Measurements from ENCODE around the gene ITGB5. TPM values are rescaled to one million over a fixed set of nuclear protein-coding genes. Genes with fewer than 3 reads are reported as not detected.
A peak's percentile ranks its signal among the peaks of the same experiment; 100 is the strongest.

The ITGB5 gene
- total RNA-seq, 1 experiment from 2014 or later: 146 TPM

DNA sequence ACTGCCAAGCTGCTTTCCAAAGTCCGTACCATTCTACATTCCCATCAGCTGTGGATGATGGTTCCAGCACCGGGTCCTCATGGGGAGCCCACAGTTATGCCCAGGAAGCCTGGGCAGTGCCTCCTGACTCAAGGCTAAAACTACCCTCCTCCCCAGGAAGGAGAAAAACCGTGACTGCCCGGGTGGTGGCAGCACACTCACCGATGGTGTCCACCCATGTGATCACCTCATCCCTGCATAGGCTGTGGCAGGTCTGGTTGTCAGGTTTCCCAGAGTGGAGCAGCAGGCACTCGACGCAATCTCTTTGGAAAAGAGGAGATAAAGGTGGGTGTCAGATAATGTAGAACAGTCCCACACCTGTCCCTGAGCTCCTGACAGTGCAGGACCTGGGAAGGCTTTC lies 118.4 kb downstream of the ITGB5 start:
- H3K4me1 ChIP-seq (ENCODE audit: insufficient read depth, low read length): no peaks in the 10 kb centered on the region
- no peak overlapping the region for H3K27ac ChIP-seq (ENCODE audit: insufficient read length, low read depth, low read length)
- H3K4ac ChIP-seq (ENCODE audit: low read depth, low read length): no peak overlapping the region
- H2BK120ac ChIP-seq (ENCODE audit: low read depth, low read length, poor library complexity, severe bottlenecking): no peak overlapping the region
- H4K8ac ChIP-seq (replicated peaks; ENCODE audit: insufficient read length, low read depth, low read length): no peak overlapping the region
- H3K4me2 ChIP-seq (ENCODE audit: insufficient read depth, insufficient read length, low read length): no peak overlapping the region
- Mint-ChIP-seq H3K9me3 (no peaks in the 10 kb centered on the region), H3K27me3 (ENCODE audit: low read depth) (no peaks in the 10 kb centered on the region), H3K4me1 (peaks cover 6 to 11% of the 10 kb centered on the region in 2 experiments), H3K4me3 (no peak overlapping the region), H3K36me3 (ENCODE audit: insufficient read depth in 1 of 3, low read depth in 3 of 3) (peaks cover 46 to 93% (median 61%) of the 10 kb centered on the region in 3 experiments), H3K27ac (0 out of 7 replicates have a peak overlapping the region, but pooled peaks of 1 of the 3 experiments have one; percentile 48)
- no peak overlapping the region for H4K91ac ChIP-seq (ENCODE audit: insufficient read length, low read depth, low read length)
- DNase-seq: no peak
- H3K14ac ChIP-seq (ENCODE audit: insufficient read depth, low read length): no peak overlapping the region
- TF ChIP-seq, protein P1, sequence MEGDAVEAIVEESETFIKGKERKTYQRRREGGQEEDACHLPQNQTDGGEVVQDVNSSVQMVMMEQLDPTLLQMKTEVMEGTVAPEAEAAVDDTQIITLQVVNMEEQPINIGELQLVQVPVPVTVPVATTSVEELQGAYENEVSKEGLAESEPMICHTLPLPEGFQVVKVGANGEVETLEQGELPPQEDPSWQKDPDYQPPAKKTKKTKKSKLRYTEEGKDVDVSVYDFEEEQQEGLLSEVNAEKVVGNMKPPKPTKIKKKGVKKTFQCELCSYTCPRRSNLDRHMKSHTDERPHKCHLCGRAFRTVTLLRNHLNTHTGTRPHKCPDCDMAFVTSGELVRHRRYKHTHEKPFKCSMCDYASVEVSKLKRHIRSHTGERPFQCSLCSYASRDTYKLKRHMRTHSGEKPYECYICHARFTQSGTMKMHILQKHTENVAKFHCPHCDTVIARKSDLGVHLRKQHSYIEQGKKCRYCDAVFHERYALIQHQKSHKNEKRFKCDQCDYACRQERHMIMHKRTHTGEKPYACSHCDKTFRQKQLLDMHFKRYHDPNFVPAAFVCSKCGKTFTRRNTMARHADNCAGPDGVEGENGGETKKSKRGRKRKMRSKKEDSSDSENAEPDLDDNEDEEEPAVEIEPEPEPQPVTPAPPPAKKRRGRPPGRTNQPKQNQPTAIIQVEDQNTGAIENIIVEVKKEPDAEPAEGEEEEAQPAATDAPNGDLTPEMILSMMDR (conservative IDR thresholded peaks at IDR 0.05): peak; percentile 53
- H3K79me2 ChIP-seq (ENCODE audit: insufficient read depth, low read length): no peaks in the 10 kb centered on the region
- no peak overlapping the region for H2BK5ac ChIP-seq (ENCODE audit: insufficient read length, low read length)
- H3K79me1 ChIP-seq (ENCODE audit: insufficient read depth, low read depth, low read length, poor library complexity, severe bottlenecking): no peaks in the 10 kb centered on the region
- H3K27me3 ChIP-seq (ENCODE audit: insufficient read depth, low read length): no peaks in the 10 kb centered on the region
- H2AK5ac ChIP-seq (ENCODE audit: insufficient read length, low read length): no peak overlapping the region
- no peak overlapping the region for H3K56ac ChIP-seq (ENCODE audit: insufficient read length, low read depth, low read length)
- no CpG with 5 or more reads among the region's 7 CpGs for WGBS (ENCODE audit: extremely low coverage, insufficient read length, low lambda C conversion rate)
- no peaks in the 10 kb centered on the region for H3K9me3 ChIP-seq (ENCODE audit: control insufficient read depth, low read depth, low read length)
- no peak overlapping the region for H4K5ac ChIP-seq (ENCODE audit: insufficient read length, low read depth, low read length)
- no peak overlapping the region for H2BK15ac ChIP-seq (ENCODE audit: low read depth, low read length)
- H3K23me2 ChIP-seq (ENCODE audit: insufficient read length, low read depth, low read length, poor library complexity, severe bottlenecking): no peaks in the 10 kb centered on the region
- H3T11ph ChIP-seq (ENCODE audit: low read length): no peak overlapping the region
- no peak overlapping the region for H3K9ac ChIP-seq (ENCODE audit: extremely low read depth, insufficient read length, low read length)
- no peaks in the 10 kb centered on the region for H4K20me1 ChIP-seq (ENCODE audit: control insufficient read depth, insufficient read depth, insufficient read length)
- H3K23ac ChIP-seq (ENCODE audit: insufficient read length, low read depth, low read length): no peak overlapping the region
- no peak overlapping the region for H2BK12ac ChIP-seq (ENCODE audit: insufficient read length, low read depth, low read length)
- H2BK20ac ChIP-seq (ENCODE audit: low read depth, low read length, poor library complexity, severe bottlenecking): no peak overlapping the region
- H3K18ac ChIP-seq (ENCODE audit: insufficient read length, low read depth, low read length): no peak overlapping the region
- H2AFZ ChIP-seq (ENCODE audit: low read length): no peak overlapping the region
